Keratinocyte (primary cell): ENCODE results near the gene CFAP43.

Experiments used
- EZH2 ChIP-seq: IDR thresholded peaks from one replicate; pipeline ENCODE4 v1.6.1; 2012; ENCODE audit warnings: inconsistent platforms, mild to moderate bottlenecking, low read length, moderate library complexity
- TF ChIP-seq, protein P1 (sequence below), 3 experiments: IDR thresholded peaks in 1 of 3; conservative IDR thresholded peaks in 1 of 3; optimal IDR thresholded peaks in 1 of 3; 2 replicates in 2 of 3; 3 replicates in 1 of 3; pipeline versions ENCODE3 to v1.5.1; 2011; ENCODE audit warnings: low read length in 3 of 3, mild to moderate bottlenecking in 3 of 3, moderate library complexity in 2 of 3, control low read depth in 1 of 3, inconsistent platforms in 1 of 3; ENCODE audit not compliant: insufficient read depth in 2 of 3; ENCODE audit errors: extremely low read depth in 1 of 3

DNA sequence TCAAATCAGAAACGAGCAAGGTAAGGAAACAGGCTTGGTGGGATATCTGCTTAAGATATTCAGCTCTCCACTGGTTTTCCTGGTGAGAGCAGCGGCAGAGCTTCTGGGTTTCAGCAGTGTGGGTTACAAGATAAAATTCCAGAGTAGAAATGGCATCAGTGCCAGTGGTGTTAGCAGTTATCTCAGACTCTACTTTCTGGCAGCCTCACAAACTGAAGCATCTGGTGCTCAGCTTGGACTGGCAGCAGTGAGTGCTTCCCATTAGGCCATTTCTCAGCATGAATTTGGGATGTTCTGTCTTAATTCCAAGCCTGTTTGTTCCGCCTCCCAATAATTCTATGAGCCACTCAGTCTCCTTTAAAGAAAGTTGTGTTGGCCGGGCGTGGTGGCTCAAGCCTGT lies 29.9 kb upstream of the CFAP43 start:
- TF ChIP-seq, protein P1, sequence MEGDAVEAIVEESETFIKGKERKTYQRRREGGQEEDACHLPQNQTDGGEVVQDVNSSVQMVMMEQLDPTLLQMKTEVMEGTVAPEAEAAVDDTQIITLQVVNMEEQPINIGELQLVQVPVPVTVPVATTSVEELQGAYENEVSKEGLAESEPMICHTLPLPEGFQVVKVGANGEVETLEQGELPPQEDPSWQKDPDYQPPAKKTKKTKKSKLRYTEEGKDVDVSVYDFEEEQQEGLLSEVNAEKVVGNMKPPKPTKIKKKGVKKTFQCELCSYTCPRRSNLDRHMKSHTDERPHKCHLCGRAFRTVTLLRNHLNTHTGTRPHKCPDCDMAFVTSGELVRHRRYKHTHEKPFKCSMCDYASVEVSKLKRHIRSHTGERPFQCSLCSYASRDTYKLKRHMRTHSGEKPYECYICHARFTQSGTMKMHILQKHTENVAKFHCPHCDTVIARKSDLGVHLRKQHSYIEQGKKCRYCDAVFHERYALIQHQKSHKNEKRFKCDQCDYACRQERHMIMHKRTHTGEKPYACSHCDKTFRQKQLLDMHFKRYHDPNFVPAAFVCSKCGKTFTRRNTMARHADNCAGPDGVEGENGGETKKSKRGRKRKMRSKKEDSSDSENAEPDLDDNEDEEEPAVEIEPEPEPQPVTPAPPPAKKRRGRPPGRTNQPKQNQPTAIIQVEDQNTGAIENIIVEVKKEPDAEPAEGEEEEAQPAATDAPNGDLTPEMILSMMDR (optimal IDR thresholded peaks at IDR 0.05 in 1 of 3, IDR thresholded peaks at IDR 0.05 in 1 of 3, conservative IDR thresholded peaks at IDR 0.05 in 1 of 3; ENCODE audit: extremely low read depth in 1 of 3, insufficient read depth in 2 of 3, low read length in 3 of 3) = no peak
- TF ChIP-seq EZH2 = no peak
